A673 (cell line): Measurements from ENCODE around the gene CHPT1. TPM values are rescaled to one million over a fixed set of nuclear protein-coding genes. Genes with fewer than 3 reads are reported as not detected.

Source experiments
- Bru-seq: library from RNA; stranded (reverse); fragments of 400-500 nt; gene quantifications from one replicate; lab custom pipeline; 2021; lab: Mats Ljungman, UMichigan
- BruChase-seq, 2 experiments: library from RNA; stranded (reverse); fragments of 400-500 nt; gene quantifications; one replicate each; lab custom pipeline; 2021; lab: Mats Ljungman, UMichigan
- BruUV-seq: library from RNA; stranded (reverse); fragments of 400-500 nt; replicated peaks from 2 replicates; lab custom pipeline; 2021; lab: Mats Ljungman, UMichigan
- CTCF ChIA-PET: fragments of 300-600 bp; sonication (Branson Sonifier 250); formaldehyde crosslinking; loops from one replicate; lab custom pipeline; 2022; ENCODE audit warnings: antibody characterized with exemption; lab: Charles Lee
- POLR2A ChIA-PET: fragments of 300-600 bp; sonication (Branson Sonifier 250); formaldehyde crosslinking; loops from one replicate; lab custom pipeline; 2022; ENCODE audit warnings: antibody characterized with exemption; ENCODE audit not compliant: low non-redundant PET; lab: Charles Lee
- DNase-seq: peaks from one replicate; pipeline ENCODE4 v3.0.0-alpha.2; 2015; ENCODE audit warnings: low spot score
- H3K27ac ChIP-seq: fragments of 200-600 bp; sonication (generic); 2 replicates; pipeline ENCODE4 v1.5.1; 2016; ENCODE audit warnings: mixed run types, low read depth, mild to moderate bottlenecking, mixed read lengths, antibody characterized with exemption, low read length; ENCODE audit not compliant: poor library complexity, severe bottlenecking
- H3K27me3 ChIP-seq: fragments of 200-600 bp; sonication (generic); replicated peaks from 2 replicates; pipeline ENCODE4 v1.6.1; 2017; ENCODE audit warnings: mixed run types, low read depth, mild to moderate bottlenecking, mixed read lengths, antibody characterized with exemption, low read length; ENCODE audit not compliant: insufficient read depth, poor library complexity
- H3K36me3 ChIP-seq: fragments of 200-600 bp; sonication (generic); 2 replicates; pipeline ENCODE4 v1.6.1; 2016; ENCODE audit warnings: mixed run types, mild to moderate bottlenecking, mixed read lengths, antibody characterized with exemption, low read length; ENCODE audit not compliant: insufficient read depth, poor library complexity, severe bottlenecking
- H3K4me1 ChIP-seq: fragments of 200-600 bp; sonication (generic); 2 replicates; pipeline ENCODE4 v1.6.1; 2017; ENCODE audit warnings: mixed run types, mild to moderate bottlenecking, mixed read lengths, antibody characterized with exemption, low read length; ENCODE audit not compliant: insufficient read depth, poor library complexity, severe bottlenecking
- H3K4me3 ChIP-seq: fragments of 200-600 bp; sonication (generic); 2 replicates; pipeline ENCODE4 v1.5.1; 2016; ENCODE audit warnings: low read depth, mixed run types, mild to moderate bottlenecking, mixed read lengths, low read length; ENCODE audit not compliant: poor library complexity, severe bottlenecking
- H3K9me3 ChIP-seq: fragments of 200-600 bp; sonication (generic); 2 replicates; pipeline ENCODE4 v1.6.1; 2016; ENCODE audit warnings: mixed run types, low read depth, mild to moderate bottlenecking, mixed read lengths, antibody characterized with exemption, low read length; ENCODE audit not compliant: poor library complexity, severe bottlenecking
- CTCF ChIP-seq: fragments of 300-800, 200-600 bp; sonication (generic); conservative IDR thresholded peaks from 2 replicates; pipeline ENCODE4 v1.5.1; 2017; ENCODE audit warnings: low read depth, mild to moderate bottlenecking, antibody characterized with exemption, low read length, moderate library complexity, mixed read lengths
- EZH2 ChIP-seq: fragments of 200-600 bp; sonication (generic); IDR thresholded peaks from 2 replicates; pipeline ENCODE4 v1.6.1; 2017; ENCODE audit warnings: borderline replicate concordance, low read depth, mild to moderate bottlenecking, mixed read lengths, antibody characterized with exemption, low read length; ENCODE audit not compliant: poor library complexity, severe bottlenecking
- intact Hi-C: fragments of 100-400 bp; cut with micrococcal nuclease; formaldehyde crosslinking; loops from one replicate; pipeline ENCODE4 v1.10.0; 2022; ENCODE audit not compliant: unreplicated experiment
- long read RNA-seq: library from polyadenylated mRNA; stranded (forward); transcript quantifications from one replicate; pipeline ENCODE4 v2.0.0, GENCODE V29; 2022
- total RNA-seq: library from RNA; stranded (reverse); gene quantifications from 2 replicates; pipeline ENCODE4 v1.2.3, GENCODE V29; 2021

The CHPT1 gene
- total RNA-seq (30.2 and 31.6 TPM in 2 replicates), Bru-seq, nascent RNA (percentile 75 among the genes with signal in this experiment), BruChase-seq, experiment 1, labeled RNA remaining after a 2-hour chase (percentile 70 among the genes with signal in this experiment), BruChase-seq, experiment 2, labeled RNA remaining after a 6-hour chase (percentile 62 among the genes with signal in this experiment)
- long read RNA-seq, transcript CHPT1-205 (8 exons, 2,001 nt), result minor isoform, 10 of 70 reads
- long read RNA-seq, transcript CHPT1-201 (9 exons, 1,585 nt), result major isoform, 44 of 70 reads
- long read RNA-seq, partial matches to known transcripts, result 1 of 70 reads
- long read RNA-seq, other reads (novel, unspliced or antisense), result 14 of 70 reads

- H3K4me1 ChIP-seq, result no peaks in the 10 kb centered on the region
- no TSS peak for BruUV-seq
- intact Hi-C loops, result loop anchor here (2.0 kb wide), 1 partner anchor 61 kb away; no protein-coding TSS in a partner anchor
- ChIA-PET POLR2A (no interaction called here), CTCF (no interaction called here)
- peak within 1 kb of the TSS; percentile 89 for H3K4me3 ChIP-seq
- no peaks in the 10 kb centered on the region for H3K9me3 ChIP-seq
- TF ChIP-seq EZH2 (no peak), CTCF (no peak)
- DNase-seq, result peak; percentile 65
- no peaks in the 10 kb centered on the region for H3K36me3 ChIP-seq
- H3K27me3 ChIP-seq, result no peaks in the 10 kb centered on the region
- peak within 1 kb of the TSS; percentile 65 for H3K27ac ChIP-seq
Measured at GRCh38 chr12:101697197-101697929, at the start of gene CHPT1. CHPT1 (plus strand) TSS chr12:101697640; CDS start chr12:101697862, 222 bp downstream.

DNA sequence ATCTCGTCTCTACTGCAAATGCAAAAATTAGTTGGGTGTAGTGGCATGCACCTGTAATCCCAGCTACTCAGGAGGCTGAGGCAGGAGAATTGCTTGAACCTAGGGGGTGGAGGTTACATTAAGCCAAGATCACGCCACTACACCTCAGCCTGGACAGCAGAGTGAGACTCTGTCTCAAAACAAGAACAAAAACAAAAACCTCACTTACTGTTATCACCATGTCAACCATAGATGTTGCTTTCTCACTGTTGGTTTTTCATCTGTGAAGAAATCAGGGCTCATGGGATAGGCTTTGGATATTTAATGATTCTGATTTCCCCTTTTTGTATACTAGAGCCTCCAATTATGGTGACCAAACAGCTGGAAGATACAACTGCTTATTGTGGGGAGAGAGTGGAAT lies 49.7 kb upstream of the CHPT1 start:
- TF ChIP-seq EZH2, result no peak
- TF ChIP-seq CTCF, result no peak
- Histone ChIP-seq H3K4me1 (peaks cover 4% of the 10 kb centered on the region), H3K27me3 (no peaks in the 10 kb centered on the region), H3K27ac (no peak overlapping the region), H3K9me3 (no peaks in the 10 kb centered on the region), H3K4me3 (no peak overlapping the region), H3K36me3 (no peaks in the 10 kb centered on the region)
- CTCF ChIA-PET, result no interaction called here
- BruUV-seq, result no TSS peak
- DNase-seq, result no peak
- intact Hi-C loops, result no loop called here
- POLR2A ChIA-PET, result no interaction called here

DNA sequence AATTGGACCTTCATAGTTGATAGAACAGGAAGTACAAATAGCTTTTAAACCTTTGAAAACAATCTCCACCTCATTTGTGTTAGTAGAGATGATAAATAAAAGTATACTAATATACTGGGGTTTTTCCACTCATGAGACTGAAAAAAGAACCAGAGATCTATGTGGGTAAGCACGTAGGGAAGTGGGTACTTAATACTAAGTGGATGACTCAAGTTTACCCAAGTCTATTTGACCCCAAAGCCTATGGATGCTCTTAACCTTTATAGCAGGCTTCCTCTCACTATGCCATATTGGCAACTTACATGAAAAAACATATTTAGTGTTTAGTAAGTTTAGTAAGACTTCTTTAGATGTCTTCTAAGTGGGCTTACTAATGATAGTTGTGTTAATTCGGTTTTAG lies 49.2 kb upstream of the CHPT1 start:
- H3K4me1 ChIP-seq, result peaks cover 4% of the 10 kb centered on the region
- no peaks in the 10 kb centered on the region for H3K27me3 ChIP-seq
- CTCF ChIA-PET, result no interaction called here
- no peaks in the 10 kb centered on the region for H3K36me3 ChIP-seq
- no peak overlapping the region for H3K4me3 ChIP-seq
- no peak for DNase-seq
- H3K9me3 ChIP-seq, result no peaks in the 10 kb centered on the region
- H3K27ac ChIP-seq, result no peak overlapping the region
- POLR2A ChIA-PET, result no interaction called here
- BruUV-seq, result no TSS peak
- intact Hi-C loops, result no loop called here
- TF ChIP-seq CTCF (no peak), EZH2 (no peak)
